HG03097 (cell line): ENCODE results near the gene CD3E.
"Not testable (repeated sequence)": the region's sequence is repeated elsewhere in the genome, so short reads cannot be mapped to it uniquely, and the experiment has no call there.

Experiments
- ATAC-seq: cut with Tn5 transposase; IDR thresholded peaks from one replicate; pipeline ENCODE4 v1.9.1; 2021; ENCODE audit not compliant: unreplicated experiment, low FRiP score

The CD3E gene

GRCh38 chr11:118289401-118289800 lies 15.1 kb upstream of the CD3E start:
- no peak for ATAC-seq

- ATAC-seq = no peak
Measured at GRCh38 chr11:118290923-118291322, 13.6 kb upstream of the CD3E start.

GRCh38 chr11:118291477-118292135 lies 12.9 kb upstream of the CD3E start:
- no peak for ATAC-seq

- ATAC-seq = no peak
Measured at GRCh38 chr11:118294053-118294452, 10.5 kb upstream of the CD3E start.

GRCh38 chr11:118295199-118295598 lies 9.3 kb upstream of the CD3E start:
- ATAC-seq = no peak

DNA sequence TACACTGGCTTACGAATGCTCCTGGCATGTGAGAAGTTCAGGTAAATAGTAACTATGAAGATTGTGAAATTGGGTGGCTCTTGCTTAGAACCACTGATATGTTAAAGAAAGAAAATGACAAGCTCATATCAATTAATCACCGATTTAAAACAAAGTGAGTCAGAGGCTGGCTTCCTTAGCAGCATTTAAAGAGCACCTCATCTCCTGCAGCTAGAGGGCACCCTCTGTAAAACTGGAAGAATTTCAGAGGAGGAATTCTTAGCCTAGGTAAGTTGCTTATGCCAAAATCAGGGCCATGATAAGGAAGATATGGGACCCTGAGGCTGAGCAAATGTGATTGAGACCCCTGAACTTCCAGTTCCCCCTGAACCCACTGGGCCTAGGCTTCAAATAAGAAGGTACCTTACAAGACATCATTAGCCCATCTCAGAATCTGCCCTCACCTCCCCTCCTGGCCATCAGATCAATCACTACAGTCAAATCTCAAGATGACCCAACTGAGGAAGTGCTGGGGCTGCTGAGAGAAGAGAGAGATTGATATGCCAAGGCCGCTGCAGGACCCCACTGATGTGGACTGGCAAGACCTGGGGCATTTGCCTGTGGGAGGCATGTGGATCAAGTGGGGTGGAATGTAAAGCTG lies 8.6 kb upstream of the CD3E start:
- no peak for ATAC-seq

DNA sequence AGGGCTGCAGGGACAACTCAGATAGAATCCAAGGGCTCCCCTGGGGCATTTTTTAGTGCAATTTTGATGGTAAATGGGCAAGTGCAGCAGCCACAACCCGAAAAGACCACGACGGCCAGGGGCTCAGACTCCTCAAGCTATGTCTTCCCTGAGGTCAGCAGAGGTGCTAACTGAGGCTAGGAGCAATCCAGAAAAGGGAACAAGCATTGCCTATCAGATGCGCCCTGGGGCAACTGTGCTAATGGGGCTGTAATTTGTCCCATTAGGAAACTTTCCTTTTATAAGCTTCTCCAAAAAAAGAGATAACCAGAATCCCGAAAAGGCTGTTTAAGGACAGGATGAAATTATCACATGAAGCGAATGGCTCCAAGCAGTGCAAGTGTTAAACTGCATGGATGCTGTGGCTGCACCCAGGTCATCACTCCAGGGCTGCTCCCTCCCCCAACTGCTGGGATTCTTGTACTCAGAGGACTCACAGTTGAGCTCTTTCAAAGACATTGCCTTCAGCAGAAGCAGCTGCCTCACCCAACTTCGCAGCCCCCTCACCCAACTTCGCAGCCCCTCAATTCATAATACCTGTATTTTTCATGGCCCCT lies 2.8 kb upstream of the CD3E start:
- no peak for ATAC-seq

GRCh38 chr11:118304227-118304567 lies 333 bp upstream of the CD3E start:
- ATAC-seq = no peak

DNA sequence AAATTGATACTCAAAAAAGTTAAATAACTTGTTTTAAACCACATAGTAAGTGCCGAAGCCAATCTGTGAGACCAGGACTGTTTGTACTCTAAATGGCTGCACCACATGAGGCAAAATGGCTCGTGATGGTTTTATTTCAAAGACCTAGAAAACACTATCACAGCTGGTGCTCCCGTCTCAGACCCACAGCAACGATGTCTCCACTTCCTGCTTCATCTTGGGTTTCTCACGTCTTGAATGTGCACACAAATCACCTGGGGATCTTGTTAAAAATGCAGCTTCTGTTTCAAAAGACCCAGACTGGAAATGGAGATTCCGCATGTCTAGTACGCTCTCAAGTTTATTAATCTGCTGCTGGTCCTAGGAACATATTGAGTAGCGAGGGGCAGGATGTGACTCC lies 1.2 kb downstream of the CD3E start:
- ATAC-seq = no peak

DNA sequence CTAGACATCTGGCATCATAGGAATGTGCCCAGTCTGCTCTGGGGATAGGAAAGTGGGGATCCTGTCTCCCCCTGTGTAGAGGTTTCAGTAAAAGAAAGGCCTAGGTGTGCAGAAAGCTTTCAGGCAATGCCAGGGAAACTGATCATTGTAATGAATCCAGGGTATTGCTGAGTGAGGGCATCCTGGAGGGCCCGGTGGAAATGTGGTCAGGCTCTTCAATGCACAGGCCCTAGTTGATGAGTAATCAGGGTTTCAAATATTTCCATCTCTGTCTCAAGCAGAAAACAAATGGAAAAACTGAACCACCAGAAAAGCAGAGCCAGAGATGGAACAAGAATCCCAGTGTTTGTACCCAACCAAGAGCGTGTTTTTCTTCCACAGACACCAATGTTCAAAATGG lies 2.0 kb downstream of the CD3E start:
- no peak for ATAC-seq

DNA sequence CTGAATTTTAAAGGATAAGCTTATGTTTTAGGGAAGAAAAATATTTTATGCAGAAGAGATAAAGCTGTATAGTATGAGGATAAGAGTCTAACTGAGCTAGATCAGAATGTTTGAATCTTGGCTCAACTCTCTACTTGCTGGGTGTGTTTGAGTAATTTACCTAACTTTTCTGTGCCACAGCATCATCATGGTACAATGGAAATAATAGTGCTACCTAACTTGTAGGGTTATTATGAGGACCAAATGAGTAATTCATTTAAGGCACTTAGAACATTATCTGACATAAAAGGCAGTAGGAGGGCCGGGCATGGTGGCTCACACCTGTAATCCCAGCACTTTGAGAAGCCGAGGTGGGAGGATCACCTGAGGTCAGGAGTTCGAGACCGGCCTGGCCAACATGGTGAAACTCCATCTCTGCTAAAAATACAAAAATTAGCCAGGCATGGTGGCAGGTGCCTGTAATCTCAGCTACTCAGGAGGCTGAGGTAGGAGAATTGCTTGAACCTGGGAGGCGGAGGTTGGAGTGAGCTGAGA lies 4.5 kb downstream of the CD3E start:
- not testable (repeated sequence) for ATAC-seq

DNA sequence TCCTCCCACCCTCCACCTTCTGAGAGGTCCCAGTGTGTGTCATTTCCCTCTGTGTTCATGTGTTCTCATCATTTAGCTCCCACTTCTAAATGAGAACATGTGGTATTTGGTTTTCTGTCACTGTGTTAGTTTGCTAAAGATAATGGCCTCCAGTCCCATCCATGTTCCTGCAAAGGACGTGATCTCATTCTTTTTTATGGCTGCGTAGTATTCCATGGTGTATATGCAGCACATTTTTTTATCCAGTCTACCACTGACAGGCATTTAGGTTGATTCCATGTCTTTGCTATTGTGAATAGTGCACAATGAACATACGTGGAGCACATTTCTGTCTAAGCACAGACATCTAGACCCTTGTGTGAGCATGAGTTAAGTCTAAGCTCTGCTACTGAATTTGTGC lies 5.7 kb downstream of the CD3E start:
- ATAC-seq = no peak

DNA sequence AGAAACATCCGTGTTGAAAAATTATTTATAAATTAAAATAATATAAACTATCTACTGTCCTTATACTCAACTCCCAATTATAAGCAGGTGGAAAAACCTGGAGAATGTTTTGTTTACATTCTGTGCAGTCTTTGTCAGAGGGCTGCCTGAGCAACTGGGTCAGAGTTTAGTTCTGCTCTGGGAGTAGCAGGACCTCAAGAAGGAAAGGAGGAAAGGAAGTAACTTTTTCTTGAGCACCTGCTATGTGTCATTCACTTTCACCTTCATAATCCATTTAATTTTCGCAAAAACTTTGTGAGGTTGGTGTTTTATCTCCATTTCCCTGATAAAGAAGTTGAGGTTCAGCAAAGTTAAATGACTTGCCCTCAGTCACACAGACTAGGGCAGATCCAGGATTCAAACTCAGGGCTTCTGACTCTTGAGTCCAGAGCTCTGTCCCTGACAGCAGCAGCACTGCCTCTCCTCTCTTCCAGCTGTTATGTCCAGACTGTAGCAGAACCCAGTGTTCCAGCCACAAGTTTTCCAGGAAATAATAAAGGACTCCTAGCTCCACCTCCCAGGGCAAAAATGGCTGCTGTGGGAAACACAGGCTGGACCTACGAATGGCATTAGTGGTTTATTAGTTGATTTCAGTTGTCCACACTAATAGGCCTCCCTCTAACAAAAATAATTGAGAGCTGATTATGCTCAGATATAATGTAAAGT lies 6.4 kb downstream of the CD3E start:
- no peak for ATAC-seq

DNA sequence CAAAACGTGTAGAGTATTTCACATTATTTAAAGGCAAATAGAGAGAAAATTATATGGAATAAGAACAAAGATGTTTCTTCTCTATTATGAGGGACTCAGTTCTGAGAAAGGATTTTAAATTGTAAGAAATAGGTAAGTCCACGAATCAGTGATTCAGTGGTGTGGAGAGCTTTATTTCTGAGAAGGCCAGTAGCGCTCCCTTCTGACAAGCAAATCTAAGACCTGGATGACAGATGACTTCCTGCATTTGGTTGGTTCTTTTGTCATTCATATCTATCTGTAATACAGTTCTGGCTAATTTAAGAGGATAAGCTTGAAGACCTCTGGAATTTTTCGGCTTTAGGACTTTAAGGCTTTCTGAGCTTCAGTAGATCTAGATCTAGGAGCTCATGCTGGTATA lies 7.0 kb downstream of the CD3E start:
- ATAC-seq = no peak

DNA sequence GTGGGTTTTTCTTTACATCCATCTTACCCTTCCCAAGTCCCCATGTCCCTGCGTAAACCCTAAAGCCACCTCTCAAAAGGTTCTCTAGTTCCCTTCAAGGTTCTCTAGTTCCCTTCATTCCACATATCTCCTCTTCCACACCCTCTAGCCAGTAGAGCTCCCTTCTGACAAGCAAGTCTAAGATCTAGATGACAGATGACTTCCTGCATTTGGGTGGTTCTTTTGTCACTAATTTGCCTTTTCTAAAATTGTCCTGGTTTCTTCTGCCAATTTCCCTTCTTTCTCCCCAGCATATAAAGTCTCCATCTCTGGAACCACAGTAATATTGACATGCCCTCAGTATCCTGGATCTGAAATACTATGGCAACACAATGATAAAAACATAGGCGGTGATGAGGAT lies 7.8 kb downstream of the CD3E start:
- ATAC-seq = no peak

DNA sequence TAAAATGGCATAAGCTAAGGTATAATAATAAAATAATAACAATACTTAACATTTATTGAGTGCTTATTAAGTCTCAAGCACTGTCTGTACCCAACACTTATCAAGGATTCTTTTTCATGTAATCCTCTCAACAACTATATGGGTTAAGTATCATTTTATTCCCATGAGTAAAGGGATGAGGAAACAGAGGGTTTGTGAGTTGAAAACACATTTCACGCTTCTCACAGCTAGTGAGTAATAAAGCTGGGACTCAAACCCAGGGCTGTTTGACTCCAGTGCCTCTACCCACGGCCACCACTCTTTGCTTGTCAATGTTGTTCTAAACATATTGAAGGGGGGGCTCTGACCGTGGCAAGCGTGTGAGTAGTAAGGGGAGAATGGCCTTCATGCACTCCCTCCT lies 8.7 kb downstream of the CD3E start:
- ATAC-seq = no peak

DNA sequence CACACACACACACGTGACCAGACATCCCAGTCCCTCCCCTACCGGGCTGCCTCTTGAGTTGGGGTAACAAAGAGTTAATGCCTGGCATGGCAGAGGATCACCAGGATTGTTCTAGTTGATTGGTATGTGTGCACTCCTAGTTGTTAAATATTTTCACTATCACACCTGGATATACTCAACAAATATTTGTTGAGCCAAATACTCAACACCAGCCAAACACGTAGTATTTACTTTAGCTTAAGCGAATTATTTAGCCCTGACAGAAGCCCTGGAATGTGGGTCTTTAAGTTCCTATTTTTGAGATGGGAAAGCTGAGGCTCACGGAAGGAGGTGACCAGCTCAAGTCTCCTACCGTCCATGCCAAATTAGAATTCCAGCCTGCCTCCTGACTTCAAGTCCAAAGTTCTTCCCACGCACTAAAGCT lies 10.5 kb downstream of the CD3E start:
- no peak for ATAC-seq

GRCh38 chr11:118318124-118318523 lies 13.6 kb downstream of the CD3E start:
- no peak for ATAC-seq

GRCh38 chr11:118318581-118319336 lies 14.2 kb downstream of the CD3E start:
- no peak for ATAC-seq

- no peak for ATAC-seq
Measured at GRCh38 chr11:118319337-118319707, 14.8 kb downstream of the CD3E start.

GRCh38 chr11:118320515-118320914 lies 16.0 kb downstream of the CD3E start:
- no peak for ATAC-seq
